HepG2 (cell line): ENCODE measurements around the gene DOCK4. TPM values are rescaled to one million over a fixed set of nuclear protein-coding genes. Genes with fewer than 3 reads are reported as not detected.

Experiments used
- GATAD1 ChIP-seq: IDR thresholded peaks from 2 replicates; pipeline ENCODE4 v1.6.1; 2016; ENCODE audit warnings: missing genetic modification reagents, missing compliant biosample characterization
- IKZF1 ChIP-seq: fragments of 450-650 bp; IDR thresholded peaks from 2 replicates; pipeline ENCODE4 v1.7.1; 2016
- KIAA2018 ChIP-seq: sonication (generic); formaldehyde crosslinking; IDR thresholded peaks from 2 replicates; pipeline ENCODE4 v1.5.0; 2020; ENCODE audit warnings: mild to moderate bottlenecking, missing genetic modification reagents, borderline replicate concordance
- MAX ChIP-seq: IDR thresholded peaks from 2 replicates; pipeline ENCODE4 v1.6.1; 2012; ENCODE audit warnings: inconsistent platforms
- MIER3 ChIP-seq: IDR thresholded peaks from 2 replicates; pipeline ENCODE4 v1.6.1; 2016; ENCODE audit warnings: missing compliant biosample characterization, borderline replicate concordance
- NBN ChIP-seq: fragments of 450-650 bp; conservative IDR thresholded peaks from 2 replicates; pipeline ENCODE4 v1.6.1; 2017
- POGK ChIP-seq: sonication (generic); formaldehyde crosslinking; conservative IDR thresholded peaks from 2 replicates; pipeline ENCODE4 v1.8.0; 2022; ENCODE audit warnings: mild to moderate bottlenecking, moderate library complexity, missing genetic modification reagents
- REXO4 ChIP-seq: sonication (generic); formaldehyde crosslinking; IDR thresholded peaks from 2 replicates; pipeline ENCODE4 v1.8.0; 2022; ENCODE audit warnings: missing genetic modification reagents, mild to moderate bottlenecking, borderline replicate concordance
- STAT5B ChIP-seq: sonication (generic); formaldehyde crosslinking; IDR thresholded peaks from 2 replicates; pipeline ENCODE4 v1.4.0; 2020; ENCODE audit warnings: missing genetic modification reagents
- THAP7 ChIP-seq: sonication (generic); formaldehyde crosslinking; IDR thresholded peaks from 2 replicates; pipeline ENCODE4 v1.8.1; 2023; ENCODE audit warnings: mild to moderate bottlenecking, missing genetic modification reagents
- TSC22D2 ChIP-seq: sonication (generic); formaldehyde crosslinking; IDR thresholded peaks from 2 replicates; pipeline ENCODE4 v1.5.1; 2020; ENCODE audit warnings: missing genetic modification reagents, mild to moderate bottlenecking, borderline replicate concordance
- ZFP82 ChIP-seq: sonication (generic); formaldehyde crosslinking; IDR thresholded peaks from 2 replicates; pipeline ENCODE4 v1.5.1; 2020; ENCODE audit warnings: mild to moderate bottlenecking, missing genetic modification reagents, borderline replicate concordance
- ZFP91 ChIP-seq: sonication (generic); formaldehyde crosslinking; IDR thresholded peaks from 2 replicates; pipeline ENCODE4 v1.9.0; 2022; ENCODE audit warnings: missing genetic modification reagents, mild to moderate bottlenecking, borderline replicate concordance
- ZNF234 ChIP-seq: sonication (generic); formaldehyde crosslinking; conservative IDR thresholded peaks from 2 replicates; pipeline ENCODE4 v1.5.1; 2020; ENCODE audit warnings: mild to moderate bottlenecking, missing genetic modification reagents
- ZNF274 ChIP-seq: sonication (generic); formaldehyde crosslinking; IDR thresholded peaks from 2 replicates; pipeline ENCODE4 v1.5.1; 2020; ENCODE audit warnings: mild to moderate bottlenecking, missing genetic modification reagents
- ZNF557 ChIP-seq: sonication (generic); formaldehyde crosslinking; IDR thresholded peaks from 2 replicates; pipeline ENCODE4 v1.4.0; 2020; ENCODE audit warnings: missing genetic modification reagents
- polyA plus RNA-seq, 8 experiments: library from polyadenylated mRNA; depleted of rRNA in 3 of 8; stranded (reverse) in 7 of 8; unstranded in 1 of 8; fragments of >200 nt; fragmentation: Illumina TruSeq in 4 of 8; extraction: Trizol in 4 of 8; gene quantifications; 2 replicates each; pipeline versions ENCODE4 v1.2.1 to v1.2.3, GENCODE V29; 2011 to 2016; ENCODE audit warnings: low read depth in 4 of 8, missing spikeins in 1 of 8, mixed read lengths in 1 of 8; ENCODE audit not compliant: insufficient read depth in 1 of 8
- total RNA-seq, 5 experiments: library from RNA; depleted of rRNA; stranded (reverse); fragments of >200 nt; fragmentation: Illumina TruSeq; extraction: Trizol; gene quantifications; 2 replicates each; pipeline ENCODE4 v1.2.3, GENCODE V29; 2016; ENCODE audit warnings: low read depth in 1 of 5

Gene DOCK4
- total and polyA plus RNA-seq, 2 of the 13 experiments (the other 11 are each of a cell fraction or from before 2014, with no cell fraction given): 13.5 to 17.4 TPM

GRCh38 chr7:112206238-112206990 is at the start of gene DOCK4, which contains the start of gene ZNF277 (continued):
- peak; percentile 75; the same call in 1 of the 2 replicates for TF ChIP-seq ZNF557 (CRISPR knock-in tag)
- TF ChIP-seq ZFP91: peak; percentile 84; the same call in 1 of the 2 replicates
- TF ChIP-seq TSC22D2 (CRISPR knock-in tag): no peak; the same call in 1 of the 2 replicates
- TF ChIP-seq GATAD1: peak; percentile 21; the same call in 1 of the 2 replicates
- no peak for TF ChIP-seq STAT5B (CRISPR knock-in tag)
- no peak for TF ChIP-seq REXO4 (CRISPR knock-in tag)
- no peak for TF ChIP-seq NBN
- TF ChIP-seq MAX: peak; percentile 51
- TF ChIP-seq IKZF1: no peak
- TF ChIP-seq MIER3 (CRISPR knock-in tag): peak; percentile 49; the same call in 1 of the 2 replicates
- TF ChIP-seq KIAA2018 (CRISPR knock-in tag): no peak
- TF ChIP-seq ZFP82: no peak
- TF ChIP-seq ZNF274 (CRISPR knock-in tag): no peak; the same call in 1 of the 2 replicates
- no peak for TF ChIP-seq THAP7 (CRISPR knock-in tag)
- peak; percentile 63 for TF ChIP-seq POGK (CRISPR knock-in tag)
- 0 out of 2 replicates have a peak, but pooled peaks have one; percentile 62 for TF ChIP-seq ZNF234
